ENCODE data around the gene GAB1.
"Not testable (repeated sequence)": the region's sequence is repeated elsewhere in the genome, so short reads cannot be mapped to it uniquely, and the experiment has no call there.

Gene GAB1

DNA sequence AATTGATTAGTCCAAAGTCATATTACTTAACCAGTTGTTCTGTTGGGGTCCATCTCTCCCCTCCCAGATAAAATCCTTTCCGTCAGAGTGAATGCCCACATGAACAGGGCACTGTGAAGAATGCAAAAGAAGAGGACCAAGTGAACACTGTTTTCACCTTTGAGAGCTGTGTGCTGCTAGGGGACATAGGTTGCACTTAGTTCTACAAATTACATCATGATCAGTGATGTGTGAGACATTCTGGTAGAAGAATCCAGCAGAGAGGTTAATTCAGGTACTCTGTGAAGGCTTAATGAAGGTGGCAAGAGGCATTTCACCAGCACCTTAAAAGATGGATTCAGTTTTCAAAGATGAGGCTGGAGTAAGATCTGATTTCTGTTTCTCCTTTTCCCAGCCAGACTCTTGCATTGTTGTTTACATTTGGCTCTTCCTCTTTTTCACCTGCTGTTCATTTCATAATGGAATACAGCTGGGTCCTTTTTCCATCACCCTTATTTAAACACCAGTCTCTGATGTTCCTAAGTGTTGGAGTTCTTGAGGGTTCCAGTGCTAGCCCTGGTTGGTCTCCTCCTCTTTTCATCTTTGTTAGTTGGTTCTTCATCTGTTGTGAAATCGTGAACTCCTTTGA is 10.9 kb downstream of the GAB1 start:
- no peak overlapping the region for H3K4me3 ChIP-seq (ENCODE audit: low read length in 2 of 2)
- no peaks in the 10 kb centered on the region for H3K27me3 ChIP-seq (ENCODE audit: control insufficient read depth in 2 of 2, insufficient read depth in 2 of 2, low read length in 2 of 2)
- H3K27ac ChIP-seq (ENCODE audit: low read depth in 2 of 2, low read length in 2 of 2), result no peak overlapping the region
- no peaks in the 10 kb centered on the region for H3K36me3 ChIP-seq (ENCODE audit: control insufficient read depth in 2 of 2, insufficient read depth in 2 of 2, low read length in 2 of 2)
- H3K9me3 ChIP-seq (ENCODE audit: control insufficient read depth in 2 of 2, low read length in 2 of 2), result no peaks in the 10 kb centered on the region
- H3K9ac ChIP-seq (ENCODE audit: low read depth in 1 of 2, low read length in 2 of 2), result no peak overlapping the region
- H3K4me1 ChIP-seq (ENCODE audit: control insufficient read depth in 2 of 2, insufficient read depth in 2 of 2, low read length in 2 of 2), result peaks cover 14 to 36% of the 10 kb centered on the region in 2 donors

DNA sequence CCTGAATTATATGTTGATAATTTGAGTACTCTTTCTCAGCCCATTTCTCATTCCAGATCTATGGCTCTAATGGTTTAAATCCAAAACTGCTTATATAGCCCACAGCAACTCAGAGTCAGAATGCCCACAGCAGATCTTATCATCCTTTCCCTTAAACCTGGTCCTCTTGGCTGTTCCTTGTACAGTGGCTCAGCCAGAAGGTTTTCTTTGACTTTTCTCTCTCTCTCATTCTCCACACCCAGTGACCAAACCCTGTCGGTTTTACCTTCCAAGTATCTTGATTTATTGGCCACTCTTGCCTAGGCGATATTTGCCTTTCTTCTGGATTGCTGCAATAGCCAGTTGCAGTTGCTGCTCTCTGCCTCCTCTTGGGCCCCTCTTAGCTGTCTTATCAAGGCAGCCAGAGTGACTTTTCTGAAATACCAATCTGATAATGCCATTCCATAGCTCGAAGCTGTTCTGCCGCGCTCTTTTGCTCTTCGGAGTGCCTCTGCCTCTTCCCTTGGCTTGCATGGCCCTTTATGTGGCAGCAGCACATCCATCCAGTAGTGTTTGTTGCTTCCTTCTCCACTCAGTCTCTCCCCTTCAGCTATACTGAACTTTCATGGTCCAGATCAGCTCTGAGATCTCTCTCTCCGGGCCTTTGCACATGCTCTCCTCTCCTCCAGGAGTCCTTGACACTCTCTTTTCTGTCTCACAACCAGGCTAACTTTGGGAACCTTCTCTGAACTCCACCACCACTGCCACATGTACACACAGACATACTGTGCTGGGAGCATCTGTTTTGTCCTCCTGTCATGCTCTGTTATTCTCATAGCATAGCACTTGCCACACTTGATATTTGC is 11.8 kb downstream of the GAB1 start:
- no peaks in the 10 kb centered on the region for H3K27me3 ChIP-seq (ENCODE audit: control insufficient read depth in 2 of 2, insufficient read depth in 2 of 2, low read length in 2 of 2)
- H3K27ac ChIP-seq (ENCODE audit: low read depth in 2 of 2, low read length in 2 of 2), result no peak overlapping the region
- peaks cover 23 to 37% of the 10 kb centered on the region in 2 donors for H3K4me1 ChIP-seq (ENCODE audit: control insufficient read depth in 2 of 2, insufficient read depth in 2 of 2, low read length in 2 of 2)

DNA sequence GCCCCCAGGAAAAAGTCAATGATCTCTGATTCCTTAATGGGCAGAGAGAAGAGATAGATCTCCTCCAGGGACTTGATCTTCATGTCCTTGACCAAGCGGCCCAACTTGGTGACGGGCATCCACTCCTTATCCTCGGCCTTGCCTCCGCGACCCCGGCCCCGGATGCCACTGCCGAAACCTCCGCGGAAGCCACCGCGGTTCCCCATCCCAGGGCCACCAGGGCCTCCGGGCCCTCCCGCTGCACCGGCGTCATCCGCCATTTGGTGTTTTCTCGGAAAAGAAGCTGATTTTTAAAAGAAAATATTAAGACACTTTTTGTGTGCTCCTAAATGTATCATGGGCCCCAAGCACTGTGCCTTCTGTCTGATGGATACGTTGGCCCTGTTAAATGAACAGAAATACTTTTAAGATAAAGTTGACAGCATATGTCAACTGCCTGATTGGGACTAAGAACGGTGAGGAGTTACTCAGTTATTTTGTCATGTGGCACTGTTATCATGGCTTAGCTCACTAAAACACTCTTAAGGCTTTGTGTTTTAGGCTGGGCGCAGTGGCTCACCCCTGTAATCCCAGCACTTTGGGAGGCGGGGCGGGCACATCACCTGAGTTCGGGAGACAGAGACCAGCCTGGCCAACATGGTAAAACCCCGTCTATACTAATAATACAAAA is 13.3 kb downstream of the GAB1 start:
- H3K9me3 ChIP-seq (ENCODE audit: control insufficient read depth in 2 of 2, low read length in 2 of 2); H3K4me3 ChIP-seq (ENCODE audit: low read length in 2 of 2); H3K27ac ChIP-seq (ENCODE audit: low read depth in 2 of 2, low read length in 2 of 2); H3K27me3 ChIP-seq (ENCODE audit: control insufficient read depth in 2 of 2, insufficient read depth in 2 of 2, low read length in 2 of 2); H3K36me3 ChIP-seq (ENCODE audit: control insufficient read depth in 2 of 2, insufficient read depth in 2 of 2, low read length in 2 of 2); H3K9ac ChIP-seq (ENCODE audit: low read depth in 1 of 2, low read length in 2 of 2): not testable (repeated sequence)
- H3K4me1 ChIP-seq (ENCODE audit: control insufficient read depth in 2 of 2, insufficient read depth in 2 of 2, low read length in 2 of 2), result peaks cover 30 to 36% of the 10 kb centered on the region in 2 donors

More for the DNA sequence above, 11.8 kb downstream of the GAB1 start:
- H3K4me3 ChIP-seq (ENCODE audit: low read length in 2 of 2), result peak overlapping the region in 1 of 2 donors; percentile 0
- no peak overlapping the region for H3K9ac ChIP-seq (ENCODE audit: low read depth in 1 of 2, low read length in 2 of 2)
- H3K36me3 ChIP-seq (ENCODE audit: control insufficient read depth in 2 of 2, insufficient read depth in 2 of 2, low read length in 2 of 2), result no peaks in the 10 kb centered on the region
- H3K9me3 ChIP-seq (ENCODE audit: control insufficient read depth in 2 of 2, low read length in 2 of 2), result no peaks in the 10 kb centered on the region

DNA sequence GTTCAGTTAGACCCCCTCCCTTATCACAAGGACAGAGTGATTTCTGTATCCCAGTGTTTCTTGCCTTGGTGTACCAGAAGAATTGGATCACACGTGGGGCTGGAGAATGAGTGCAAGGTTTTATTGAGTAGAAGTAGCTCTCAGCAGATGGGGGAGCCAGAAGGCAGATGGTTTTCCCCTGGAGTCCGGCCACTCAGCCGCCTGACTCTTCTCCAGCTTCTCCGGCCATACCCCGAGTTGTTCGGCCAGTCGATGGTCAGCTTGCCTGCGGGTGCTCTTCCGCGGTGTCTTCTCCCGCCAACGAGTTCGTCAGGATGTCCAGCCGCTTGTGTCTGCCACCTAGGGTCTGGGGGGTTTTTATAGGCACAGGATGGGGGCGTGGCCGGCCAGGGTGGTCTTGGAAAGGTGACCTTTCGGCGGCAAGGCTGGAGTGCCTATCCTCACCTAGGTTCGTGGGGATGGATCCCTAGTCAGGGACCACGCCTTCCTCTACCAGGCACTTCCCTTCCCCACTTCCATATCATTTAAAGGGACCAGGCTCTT is 14.5 kb downstream of the GAB1 start:
- H3K27me3 ChIP-seq (ENCODE audit: control insufficient read depth in 2 of 2, insufficient read depth in 2 of 2, low read length in 2 of 2), result no peaks in the 10 kb centered on the region
- no peak overlapping the region for H3K9ac ChIP-seq (ENCODE audit: low read depth in 1 of 2, low read length in 2 of 2)
- no peaks in the 10 kb centered on the region for H3K9me3 ChIP-seq (ENCODE audit: control insufficient read depth in 2 of 2, low read length in 2 of 2)
- no peaks in the 10 kb centered on the region for H3K36me3 ChIP-seq (ENCODE audit: control insufficient read depth in 2 of 2, insufficient read depth in 2 of 2, low read length in 2 of 2)
- peak overlapping the region; percentile 43 to 65 for H3K27ac ChIP-seq (ENCODE audit: low read depth in 2 of 2, low read length in 2 of 2)
- peaks cover 40 to 44% of the 10 kb centered on the region in 2 donors for H3K4me1 ChIP-seq (ENCODE audit: control insufficient read depth in 2 of 2, insufficient read depth in 2 of 2, low read length in 2 of 2)
- H3K4me3 ChIP-seq (ENCODE audit: low read length in 2 of 2), result no peak overlapping the region

DNA sequence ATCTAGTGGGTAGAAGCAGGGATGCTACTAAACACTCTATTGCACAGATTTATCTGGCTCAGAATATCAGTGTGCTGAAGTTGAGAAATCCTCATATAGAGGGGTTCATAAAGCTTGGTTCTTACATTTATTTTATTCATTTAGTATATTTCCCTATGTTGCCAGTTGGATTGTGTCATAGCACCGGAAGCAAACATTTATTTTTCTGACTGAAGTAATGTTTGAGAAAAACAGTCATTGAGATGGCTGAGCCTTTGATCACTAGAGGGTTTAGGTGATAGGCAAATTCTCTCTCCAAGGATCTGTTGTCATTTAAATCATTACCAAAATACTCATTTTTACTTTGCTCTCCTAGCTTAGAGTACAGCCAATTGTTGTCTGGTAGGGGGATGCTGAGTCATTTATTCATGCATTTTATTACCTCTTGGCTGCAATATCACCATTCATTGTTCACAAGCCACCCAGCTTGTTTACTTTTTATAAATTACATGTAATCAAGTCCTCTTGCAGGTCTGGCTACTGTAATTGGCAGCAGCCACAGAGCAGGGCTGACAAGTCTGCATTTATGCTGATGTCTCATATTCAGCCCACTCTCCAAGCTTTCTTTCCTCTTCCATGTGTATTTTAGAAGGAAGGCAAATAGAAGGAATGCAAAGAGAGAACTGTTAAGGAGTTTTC is 15.2 kb downstream of the GAB1 start:
- Histone ChIP-seq H3K36me3 (ENCODE audit: control insufficient read depth in 2 of 2, insufficient read depth in 2 of 2, low read length in 2 of 2) (no peaks in the 10 kb centered on the region), H3K27ac (ENCODE audit: low read depth in 2 of 2, low read length in 2 of 2) (peak overlapping the region; percentile 43 to 65), H3K27me3 (ENCODE audit: control insufficient read depth in 2 of 2, insufficient read depth in 2 of 2, low read length in 2 of 2) (no peaks in the 10 kb centered on the region), H3K9me3 (ENCODE audit: control insufficient read depth in 2 of 2, low read length in 2 of 2) (no peaks in the 10 kb centered on the region), H3K4me3 (ENCODE audit: low read length in 2 of 2) (peak overlapping the region; percentile 11 to 46), H3K9ac (ENCODE audit: low read depth in 1 of 2, low read length in 2 of 2) (no peak overlapping the region), H3K4me1 (ENCODE audit: control insufficient read depth in 2 of 2, insufficient read depth in 2 of 2, low read length in 2 of 2) (peaks cover 47 to 49% of the 10 kb centered on the region in 2 donors)

DNA sequence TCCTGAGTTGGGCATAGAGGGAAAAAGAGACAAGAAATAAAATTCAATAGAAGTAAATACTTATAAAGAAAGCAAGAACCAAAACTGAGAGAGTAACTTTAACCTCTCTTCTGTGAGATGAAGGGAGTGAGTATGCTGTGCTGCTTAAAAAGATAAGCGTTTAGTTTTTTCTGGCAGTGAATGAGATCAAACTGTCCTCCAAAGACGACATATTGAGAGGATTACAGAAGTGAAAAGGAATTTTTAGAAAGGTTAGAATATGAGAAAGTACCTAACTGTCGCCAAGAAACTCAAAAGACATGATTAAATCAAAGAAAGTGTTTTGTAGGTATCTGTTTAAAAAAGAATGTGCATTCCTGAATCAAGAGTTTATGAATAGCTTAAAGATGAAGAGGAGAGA is 16.0 kb downstream of the GAB1 start:
- H3K4me1 ChIP-seq (ENCODE audit: control insufficient read depth in 2 of 2, insufficient read depth in 2 of 2, low read length in 2 of 2), result peaks cover 51 to 54% of the 10 kb centered on the region in 2 donors
- H3K36me3 ChIP-seq (ENCODE audit: control insufficient read depth in 2 of 2, insufficient read depth in 2 of 2, low read length in 2 of 2), result no peaks in the 10 kb centered on the region
- peak overlapping the region; percentile 43 to 65 for H3K27ac ChIP-seq (ENCODE audit: low read depth in 2 of 2, low read length in 2 of 2)
- H3K27me3 ChIP-seq (ENCODE audit: control insufficient read depth in 2 of 2, insufficient read depth in 2 of 2, low read length in 2 of 2), result no peaks in the 10 kb centered on the region
- peak overlapping the region in 1 of 2 donors; percentile 2 for H3K4me3 ChIP-seq (ENCODE audit: low read length in 2 of 2)
- no peak overlapping the region for H3K9ac ChIP-seq (ENCODE audit: low read depth in 1 of 2, low read length in 2 of 2)
- H3K9me3 ChIP-seq (ENCODE audit: control insufficient read depth in 2 of 2, low read length in 2 of 2), result no peaks in the 10 kb centered on the region

DNA sequence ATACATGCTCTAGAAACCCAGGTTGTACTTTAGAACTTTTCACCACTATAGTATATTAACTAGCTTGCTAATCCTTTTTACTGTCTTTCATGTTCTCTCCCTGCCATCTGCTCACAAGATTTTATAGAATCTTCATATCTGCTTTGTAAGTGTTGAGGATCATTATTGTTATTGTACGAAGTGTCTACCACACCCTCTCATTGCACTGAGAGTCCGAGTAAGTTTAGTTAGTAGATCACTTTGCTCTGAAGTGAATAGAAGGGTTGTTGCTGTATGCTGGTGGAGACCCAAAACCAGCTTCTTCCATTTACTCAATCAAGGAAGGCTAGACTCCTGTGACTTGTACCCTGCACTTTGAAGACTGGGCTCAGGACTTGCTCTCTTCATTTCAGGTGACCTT is 17.1 kb downstream of the GAB1 start:
- H3K36me3 ChIP-seq (ENCODE audit: control insufficient read depth in 2 of 2, insufficient read depth in 2 of 2, low read length in 2 of 2), result no peaks in the 10 kb centered on the region
- peak overlapping the region; percentile 25 to 59 for H3K4me3 ChIP-seq (ENCODE audit: low read length in 2 of 2)
- peaks cover 50 to 63% of the 10 kb centered on the region in 2 donors for H3K4me1 ChIP-seq (ENCODE audit: control insufficient read depth in 2 of 2, insufficient read depth in 2 of 2, low read length in 2 of 2)
- no peaks in the 10 kb centered on the region for H3K9me3 ChIP-seq (ENCODE audit: control insufficient read depth in 2 of 2, low read length in 2 of 2)
- no peak overlapping the region for H3K9ac ChIP-seq (ENCODE audit: low read depth in 1 of 2, low read length in 2 of 2)
- H3K27me3 ChIP-seq (ENCODE audit: control insufficient read depth in 2 of 2, insufficient read depth in 2 of 2, low read length in 2 of 2), result no peaks in the 10 kb centered on the region
- H3K27ac ChIP-seq (ENCODE audit: low read depth in 2 of 2, low read length in 2 of 2), result peak overlapping the region; percentile 60 to 67

DNA sequence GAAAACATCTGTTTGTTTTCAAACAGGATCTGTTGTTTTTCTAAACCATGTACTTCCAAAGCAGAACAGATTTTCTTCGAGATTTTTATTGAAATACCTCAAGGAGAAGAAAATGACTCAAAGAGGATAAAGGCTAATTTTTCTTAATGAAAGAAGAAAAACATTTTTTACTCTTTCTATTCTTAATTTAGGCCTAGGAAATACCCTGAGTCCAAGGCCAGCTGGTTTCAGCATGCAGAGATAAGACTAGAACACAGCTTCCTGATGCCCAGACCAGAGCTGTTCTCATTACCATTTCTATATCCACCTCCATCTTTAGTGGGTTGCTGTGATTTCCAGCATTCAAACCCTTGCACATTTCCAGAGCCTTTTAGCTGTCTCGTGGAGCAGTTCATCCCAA is 18.3 kb downstream of the GAB1 start:
- Histone ChIP-seq H3K9me3 (ENCODE audit: control insufficient read depth in 2 of 2, low read length in 2 of 2) (no peaks in the 10 kb centered on the region), H3K36me3 (ENCODE audit: control insufficient read depth in 2 of 2, insufficient read depth in 2 of 2, low read length in 2 of 2) (no peaks in the 10 kb centered on the region), H3K9ac (ENCODE audit: low read depth in 1 of 2, low read length in 2 of 2) (no peak overlapping the region), H3K4me1 (ENCODE audit: control insufficient read depth in 2 of 2, insufficient read depth in 2 of 2, low read length in 2 of 2) (peaks cover 56 to 74% of the 10 kb centered on the region in 2 donors), H3K27ac (ENCODE audit: low read depth in 2 of 2, low read length in 2 of 2) (peak overlapping the region in 1 of 2 donors; percentile 74), H3K4me3 (ENCODE audit: low read length in 2 of 2) (peak overlapping the region; percentile 15 to 35), H3K27me3 (ENCODE audit: control insufficient read depth in 2 of 2, insufficient read depth in 2 of 2, low read length in 2 of 2) (no peaks in the 10 kb centered on the region)

DNA sequence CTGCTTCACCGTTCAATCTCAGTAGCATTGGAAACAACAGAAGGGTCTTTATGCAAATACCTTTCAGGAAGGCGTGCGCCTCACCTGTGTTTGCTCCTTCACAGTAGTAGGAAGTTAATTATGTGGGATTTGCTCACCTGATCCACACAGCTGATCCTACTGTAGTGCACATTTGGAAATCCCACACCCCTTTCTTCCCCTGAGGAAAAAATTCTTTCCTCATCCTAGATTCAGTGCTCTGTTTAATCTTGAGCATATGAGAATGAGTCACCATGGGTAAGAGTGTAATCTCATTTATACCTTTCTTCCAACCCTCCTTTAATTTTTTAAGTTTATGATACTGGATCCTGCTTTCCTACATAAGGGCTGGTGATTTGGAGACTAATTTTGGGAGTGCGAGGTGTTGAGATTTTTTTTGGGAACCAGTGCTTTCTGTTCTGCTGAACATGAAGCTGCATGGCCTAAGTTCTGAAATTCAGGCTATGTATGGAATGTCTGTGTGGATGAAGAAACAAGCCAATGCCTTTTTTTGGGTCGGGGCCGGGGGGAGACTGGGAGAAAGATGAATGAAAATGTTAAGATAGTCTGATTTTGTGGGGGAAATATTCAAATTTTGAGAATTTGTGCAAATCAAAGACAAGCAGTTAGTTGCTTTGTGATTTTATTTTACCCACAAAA is 19.0 kb downstream of the GAB1 start:
- Histone ChIP-seq H3K4me3 (ENCODE audit: low read length in 2 of 2) (peak overlapping the region in 1 of 2 donors; percentile 35), H3K4me1 (ENCODE audit: control insufficient read depth in 2 of 2, insufficient read depth in 2 of 2, low read length in 2 of 2) (peaks cover 56 to 81% of the 10 kb centered on the region in 2 donors), H3K27me3 (ENCODE audit: control insufficient read depth in 2 of 2, insufficient read depth in 2 of 2, low read length in 2 of 2) (no peaks in the 10 kb centered on the region), H3K9me3 (ENCODE audit: control insufficient read depth in 2 of 2, low read length in 2 of 2) (no peaks in the 10 kb centered on the region), H3K36me3 (ENCODE audit: control insufficient read depth in 2 of 2, insufficient read depth in 2 of 2, low read length in 2 of 2) (no peaks in the 10 kb centered on the region), H3K9ac (ENCODE audit: low read depth in 1 of 2, low read length in 2 of 2) (no peak overlapping the region), H3K27ac (ENCODE audit: low read depth in 2 of 2, low read length in 2 of 2) (peak overlapping the region; percentile 52 to 74)

Data from mucosa of rectum (tissue), 2 donors.